ENCODE measurements around the gene DHRS3.

The DHRS3 gene, protein sequence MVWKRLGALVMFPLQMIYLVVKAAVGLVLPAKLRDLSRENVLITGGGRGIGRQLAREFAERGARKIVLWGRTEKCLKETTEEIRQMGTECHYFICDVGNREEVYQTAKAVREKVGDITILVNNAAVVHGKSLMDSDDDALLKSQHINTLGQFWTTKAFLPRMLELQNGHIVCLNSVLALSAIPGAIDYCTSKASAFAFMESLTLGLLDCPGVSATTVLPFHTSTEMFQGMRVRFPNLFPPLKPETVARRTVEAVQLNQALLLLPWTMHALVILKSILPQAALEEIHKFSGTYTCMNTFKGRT

DNA sequence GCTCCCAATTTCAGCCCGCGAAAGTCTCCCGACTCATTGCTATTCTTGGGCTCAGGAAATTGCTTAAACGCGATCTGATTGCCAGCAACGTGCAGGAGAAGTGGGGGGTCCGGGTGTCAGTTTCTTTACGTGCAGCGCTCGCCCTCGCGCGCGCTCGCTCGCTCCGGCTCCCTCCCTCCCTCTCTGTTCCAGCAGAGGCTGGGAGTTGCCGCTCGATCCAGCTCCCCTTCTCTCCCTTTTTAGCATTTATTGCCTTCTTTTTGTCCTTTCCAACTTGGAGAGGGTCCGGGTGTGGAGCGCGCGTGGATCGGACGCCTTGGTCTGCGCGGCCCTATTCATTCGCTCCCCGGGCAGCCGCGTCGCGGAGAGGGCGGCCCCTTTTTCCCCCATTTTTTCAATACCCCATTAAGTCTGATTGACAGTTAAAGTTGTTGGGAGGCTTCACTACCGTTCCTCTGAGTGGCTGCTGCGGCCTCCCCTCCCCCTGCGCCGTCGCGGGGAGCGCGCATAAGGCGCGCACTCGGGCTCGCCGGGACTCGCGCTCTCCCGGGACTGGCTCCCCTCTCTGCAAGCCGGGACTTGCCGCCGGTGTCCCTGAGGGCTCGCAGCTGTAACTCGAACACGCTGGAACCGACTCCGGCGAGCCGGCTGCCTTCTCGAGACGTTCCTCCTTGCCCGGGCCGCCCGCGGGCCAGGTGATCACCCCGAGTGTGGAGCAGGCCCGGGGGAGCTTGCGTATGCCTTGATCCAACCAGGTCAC lies at the start of gene DHRS3:
DHRS3 (minus strand) TSS at position 310 of the 760 bp plus-strand sequence. CDS start 862 bp downstream, outside the sequence.
- ChIA-PET CTCF (interaction anchor here (0.8 to 7.5 kb wide), 12 partner anchors 15 to 493 kb away, joined by 3 to 98 read pairs (median 4); no protein-coding TSS in a partner anchor), POLR2A (no interaction called here)
- TF ChIP-seq, protein P1, sequence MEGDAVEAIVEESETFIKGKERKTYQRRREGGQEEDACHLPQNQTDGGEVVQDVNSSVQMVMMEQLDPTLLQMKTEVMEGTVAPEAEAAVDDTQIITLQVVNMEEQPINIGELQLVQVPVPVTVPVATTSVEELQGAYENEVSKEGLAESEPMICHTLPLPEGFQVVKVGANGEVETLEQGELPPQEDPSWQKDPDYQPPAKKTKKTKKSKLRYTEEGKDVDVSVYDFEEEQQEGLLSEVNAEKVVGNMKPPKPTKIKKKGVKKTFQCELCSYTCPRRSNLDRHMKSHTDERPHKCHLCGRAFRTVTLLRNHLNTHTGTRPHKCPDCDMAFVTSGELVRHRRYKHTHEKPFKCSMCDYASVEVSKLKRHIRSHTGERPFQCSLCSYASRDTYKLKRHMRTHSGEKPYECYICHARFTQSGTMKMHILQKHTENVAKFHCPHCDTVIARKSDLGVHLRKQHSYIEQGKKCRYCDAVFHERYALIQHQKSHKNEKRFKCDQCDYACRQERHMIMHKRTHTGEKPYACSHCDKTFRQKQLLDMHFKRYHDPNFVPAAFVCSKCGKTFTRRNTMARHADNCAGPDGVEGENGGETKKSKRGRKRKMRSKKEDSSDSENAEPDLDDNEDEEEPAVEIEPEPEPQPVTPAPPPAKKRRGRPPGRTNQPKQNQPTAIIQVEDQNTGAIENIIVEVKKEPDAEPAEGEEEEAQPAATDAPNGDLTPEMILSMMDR (IDR thresholded peaks at IDR 0.05; ENCODE audit: control extremely low read depth, extremely low read depth, low read depth, missing control alignments): no peak
- peak; percentile 65 for DNase-seq (ENCODE audit: extremely low spot score)

DNA sequence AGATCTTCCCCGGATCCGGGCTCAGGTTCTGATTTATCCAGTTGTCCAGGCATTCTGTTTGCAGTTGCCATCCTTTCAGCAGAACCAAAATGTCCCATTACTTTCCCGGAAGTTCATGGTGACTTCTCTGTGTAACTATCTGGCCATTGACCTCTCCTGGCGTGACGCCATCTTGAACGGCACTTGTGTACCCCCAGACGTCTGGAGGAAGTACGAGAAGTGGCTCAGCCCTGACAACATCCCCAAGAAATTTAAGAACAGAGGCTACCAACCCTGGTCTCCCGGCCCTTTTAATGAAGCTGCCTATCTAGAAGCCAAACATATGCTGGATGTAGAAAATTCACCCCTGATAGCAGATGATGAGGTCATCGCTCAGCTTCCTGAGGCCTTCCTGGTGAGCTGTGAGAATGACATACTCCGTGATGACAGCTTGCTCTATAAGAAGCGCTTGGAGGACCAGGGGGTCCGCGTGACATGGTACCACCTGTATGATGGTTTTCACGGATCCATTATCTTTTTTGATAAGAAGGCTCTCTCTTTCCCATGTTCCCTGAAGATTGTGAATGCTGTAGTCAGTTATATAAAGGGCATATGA lies 48.2 kb upstream of the DHRS3 start:
- POLR2A ChIA-PET: no interaction called here
- TF ChIP-seq, protein P1 (IDR thresholded peaks at IDR 0.05; ENCODE audit: control extremely low read depth, extremely low read depth, low read depth, missing control alignments): no peak
- no peak for DNase-seq (ENCODE audit: extremely low spot score)
- CTCF ChIA-PET: no interaction called here

DNA sequence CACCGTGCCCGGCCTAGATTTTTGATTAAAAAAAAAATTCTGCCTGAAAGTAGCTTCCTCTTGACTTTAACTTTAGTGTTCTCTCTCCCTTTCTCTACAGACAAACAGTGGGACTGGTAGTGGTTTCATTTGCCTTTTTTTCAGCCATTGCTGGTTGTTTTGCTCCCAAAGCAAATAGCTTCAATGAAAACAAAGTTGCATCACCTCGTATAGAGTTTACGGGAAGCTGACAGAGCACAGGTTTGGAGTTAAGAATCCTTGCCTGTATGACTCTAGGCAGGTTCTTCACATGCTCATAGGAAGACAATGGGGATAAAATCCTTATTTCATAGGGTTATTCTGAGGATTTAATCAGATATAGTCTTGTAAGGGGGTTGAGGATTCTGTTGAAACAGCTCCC lies 47.5 kb upstream of the DHRS3 start:
- POLR2A ChIA-PET: interaction anchor here (0.6 kb wide), 1 partner anchor 14 kb away, joined by 4 read pairs; no protein-coding TSS in a partner anchor
- no peak for DNase-seq (ENCODE audit: extremely low spot score)
- CTCF ChIA-PET: interaction anchor here (1.1 kb wide), 1 partner anchor 393 kb away, joined by 3 read pairs; no protein-coding TSS in a partner anchor
- TF ChIP-seq, protein P1 (IDR thresholded peaks at IDR 0.05; ENCODE audit: control extremely low read depth, extremely low read depth, low read depth, missing control alignments): no peak

DNA sequence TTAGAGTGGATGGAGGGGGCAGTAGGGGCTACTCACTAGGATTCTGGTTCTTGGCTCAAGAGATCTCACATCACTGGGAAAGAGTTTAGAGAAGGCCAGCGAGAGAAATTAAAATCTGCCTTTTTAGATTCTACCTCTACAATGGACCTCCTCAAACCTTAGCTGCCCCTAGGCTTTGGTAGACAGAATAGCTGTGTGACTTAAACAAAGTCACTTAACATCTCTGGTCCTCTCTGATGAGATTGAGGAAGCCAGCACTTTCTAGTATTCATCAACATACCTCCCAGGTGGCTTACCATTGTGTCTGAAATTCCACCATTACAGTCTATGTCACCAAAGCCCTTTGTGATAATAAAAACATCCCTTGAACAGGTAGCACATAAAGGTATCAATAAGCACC lies 44.5 kb upstream of the DHRS3 start:
- POLR2A ChIA-PET: no interaction called here

DNA sequence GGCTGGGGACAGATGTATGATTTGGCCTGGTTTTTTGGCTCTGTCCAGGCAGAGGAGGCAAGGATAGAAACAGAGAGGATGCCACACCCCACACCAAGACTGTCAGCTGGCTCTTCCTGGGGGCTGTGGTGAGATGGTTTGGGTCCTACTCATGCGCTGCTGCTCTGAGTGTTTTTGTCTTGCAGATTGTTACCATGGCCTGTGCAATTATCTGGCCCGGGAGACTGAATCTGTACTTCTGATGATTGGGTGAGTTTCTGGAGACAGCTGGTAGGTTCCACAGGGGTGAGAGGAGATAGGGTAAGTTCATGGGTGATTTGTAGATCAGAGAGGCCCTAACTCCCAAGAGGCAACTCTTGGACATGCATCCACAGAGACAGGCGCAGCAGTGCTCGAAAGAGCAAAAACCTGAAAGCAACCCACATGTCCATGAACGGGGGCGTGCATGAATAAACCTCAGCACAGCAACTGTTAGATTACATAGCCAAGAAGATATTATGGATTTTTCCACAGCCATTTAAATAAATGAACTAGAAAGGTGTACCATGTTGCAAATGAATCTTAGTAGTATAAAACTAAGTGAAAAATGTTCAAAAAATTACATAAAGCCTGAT lies 43.7 kb upstream of the DHRS3 start:
- no peak for DNase-seq (ENCODE audit: extremely low spot score)
- TF ChIP-seq, protein P1 (IDR thresholded peaks at IDR 0.05; ENCODE audit: control extremely low read depth, extremely low read depth, low read depth, missing control alignments): no peak
- CTCF ChIA-PET: interaction anchor here (1.1 kb wide), 1 partner anchor 11 kb away, joined by 4 read pairs; no protein-coding TSS in a partner anchor
- POLR2A ChIA-PET: no interaction called here

More for the DNA sequence above, 44.5 kb upstream of the DHRS3 start:
- CTCF ChIA-PET: interaction anchor here (1.6 kb wide), 1 partner anchor 390 kb away, joined by 3 read pairs; no protein-coding TSS in a partner anchor
- DNase-seq (ENCODE audit: extremely low spot score): no peak
- TF ChIP-seq, protein P1 (IDR thresholded peaks at IDR 0.05; ENCODE audit: control extremely low read depth, extremely low read depth, low read depth, missing control alignments): no peak

All from GM10248 (cell line).